ENCODE data around the gene RBSN. TPM values are rescaled to one million over a fixed set of nuclear protein-coding genes. Genes with fewer than 3 reads are reported as not detected.

The RBSN gene
- total and polyA plus RNA-seq, 2 experiments from 2014 or later: 10.6 to 26.5 TPM

- no peak for TF ChIP-seq EZH2phosphoT487 (IDR thresholded peaks at IDR 0.05; ENCODE audit: unreplicated experiment)
- no peak for TF ChIP-seq CTCF (conservative IDR thresholded peaks at IDR 0.05; ENCODE audit: low read depth in 2 of 2)
- TF ChIP-seq JUNB (IDR thresholded peaks at IDR 0.05; ENCODE audit: unreplicated experiment): no peak
- no peak for TF ChIP-seq ZNF331 (CRISPR knock-in tag; IDR thresholded peaks at IDR 0.05; ENCODE audit: low read depth)
- no peak for TF ChIP-seq REST (IDR thresholded peaks at IDR 0.05; ENCODE audit: unreplicated experiment)
- TF ChIP-seq POLR2AphosphoS5 (IDR thresholded peaks at IDR 0.05; ENCODE audit: low read depth): no peak
- no peak for TF ChIP-seq EZH2 (IDR thresholded peaks at IDR 0.05; ENCODE audit: low read depth, unreplicated experiment)
- TF ChIP-seq NANOG (IDR thresholded peaks at IDR 0.05; ENCODE audit: borderline replicate concordance): no peak
- no peak for TF ChIP-seq ZNF114 (CRISPR knock-in tag; IDR thresholded peaks at IDR 0.05)
- TF ChIP-seq CREB1 (CRISPR knock-in tag; IDR thresholded peaks at IDR 0.05; ENCODE audit: low read depth): no peak
Observed at GRCh38 chr3:15083252-15083651, 15.7 kb downstream of the RBSN start (continued).

GRCh38 chr3:15081960-15082664, 16.8 kb downstream of the RBSN start:
- Histone ChIP-seq H3K4me2 (no peak overlapping the region), H3K4me3 (no peak overlapping the region), H3K27me3 (ENCODE audit: insufficient read depth) (no peaks in the 10 kb centered on the region), H3K9me2 (ENCODE audit: insufficient read depth) (no peaks in the 10 kb centered on the region), H3K27ac (ENCODE audit: low read depth) (no peak overlapping the region), H3K4me1 (ENCODE audit: insufficient read depth) (no peaks in the 10 kb centered on the region), H4K20me1 (replicated peaks; ENCODE audit: insufficient read depth) (no peaks in the 10 kb centered on the region; the same call in 1 of the 2 replicates), H3F3A (replicated peaks; ENCODE audit: low read depth) (no peaks in the 10 kb centered on the region), H3K79me2 (replicated peaks; ENCODE audit: insufficient read depth) (no peaks in the 10 kb centered on the region), H3K36me3 (ENCODE audit: insufficient read depth) (peaks cover 19% of the 10 kb centered on the region; the same call in 1 of the 2 replicates), H2AFZ (no peak overlapping the region)
- no peak overlapping the region for H3K4me3 Mint-ChIP-seq
- H3K9me3 Mint-ChIP-seq: no peaks in the 10 kb centered on the region
- no peak for DNase-seq (ENCODE audit: low spot score)
- H3K36me3 Mint-ChIP-seq (ENCODE audit: low read depth): peaks cover 49% of the 10 kb centered on the region
- ATAC-seq: no peak
- H3K4me1 Mint-ChIP-seq: no peaks in the 10 kb centered on the region
- H3K27ac Mint-ChIP-seq: peak overlapping the region; percentile 30; the same call in 1 of the 2 replicates
- H3K27me3 Mint-ChIP-seq (ENCODE audit: insufficient read depth, low read depth, poor library complexity): no peaks in the 10 kb centered on the region
- no peak for TF ChIP-seq STAT1 (IDR thresholded peaks at IDR 0.05; ENCODE audit: unreplicated experiment)
- no peak for TF ChIP-seq CTCF (conservative IDR thresholded peaks at IDR 0.05; ENCODE audit: low read depth in 2 of 2)
- no peak for TF ChIP-seq ZNF331 (CRISPR knock-in tag; IDR thresholded peaks at IDR 0.05; ENCODE audit: low read depth)

Measured in GM23338 (cell line).